ENCODE measurements around the gene SMC4. TPM values are rescaled to one million over a fixed set of nuclear protein-coding genes. Genes with fewer than 3 reads are reported as not detected.
A peak's percentile ranks its signal among the peaks of the same experiment; 100 is the strongest.

The SMC4 gene
- total RNA-seq, 2 experiments from 2014 or later: 176 to 216 TPM

DNA sequence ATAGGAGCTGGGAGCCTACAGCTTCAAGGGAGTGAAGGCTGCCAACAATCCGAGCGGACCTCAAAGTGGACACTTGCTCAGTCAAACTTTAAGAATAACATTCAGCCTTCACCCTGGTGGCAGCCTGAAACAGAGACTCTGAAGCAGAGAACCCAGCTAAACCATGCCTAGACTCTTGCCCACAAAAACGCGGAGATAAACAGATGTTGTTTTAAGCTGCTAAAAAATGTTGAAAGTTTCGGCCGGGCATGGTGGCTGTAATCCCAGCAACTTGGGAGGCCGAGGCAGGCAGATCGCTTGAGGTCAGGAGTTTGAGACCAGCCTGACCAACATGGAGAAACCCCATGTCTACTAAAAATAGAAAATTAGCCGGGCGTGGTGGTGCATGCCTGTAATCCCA, 79.9 kb downstream of the SMC4 start:
- no peaks in the 10 kb centered on the region for H3K4me1 Mint-ChIP-seq
- no peaks in the 10 kb centered on the region for H3K9me3 Mint-ChIP-seq (ENCODE audit: low read depth)
- H3K36me3 Mint-ChIP-seq (ENCODE audit: low read depth): no peaks in the 10 kb centered on the region
- no peak overlapping the region for H3K27ac Mint-ChIP-seq
- intact Hi-C loops (cut with DNase I, micrococcal nuclease): no loop called here
- ATAC-seq (no peak), DNase-seq (no peak)
- ChIA-PET POLR2A (interaction anchor here (0.5 kb wide), 1 partner anchor 28 kb away, joined by 3 read pairs; no protein-coding TSS in a partner anchor), CTCF (no interaction called here)
- peaks cover 6% of the 10 kb centered on the region for H3K27me3 Mint-ChIP-seq
- H3K4me3 Mint-ChIP-seq: no peak overlapping the region

- Mint-ChIP-seq H3K4me3 (no peak overlapping the region), H3K27ac (no peak overlapping the region), H3K27me3 (peaks cover 6% of the 10 kb centered on the region), H3K36me3 (ENCODE audit: low read depth) (no peaks in the 10 kb centered on the region), H3K4me1 (peaks cover 3% of the 10 kb centered on the region), H3K9me3 (ENCODE audit: low read depth) (no peaks in the 10 kb centered on the region)
- intact Hi-C loops (cut with DNase I, micrococcal nuclease): loop anchor here in 1 of 2 experiments (10.0 kb wide), 1 partner anchor 256 kb away; the partner anchor contains the start of gene C3orf80
- ChIA-PET CTCF (interaction anchor here (0.5 to 1.5 kb wide), 4 partner anchors 22 to 1635 kb away, joined by 3 to 4 read pairs (median 4); no protein-coding TSS in a partner anchor), POLR2A (interaction anchor here (0.6 kb wide), 1 partner anchor 147 kb away, joined by 6 read pairs; no protein-coding TSS in a partner anchor)
- DNase-seq (no peak), ATAC-seq (no peak)
Measured at GRCh38 chr3:160480931-160481330, 81.5 kb downstream of the SMC4 start.

DNA sequence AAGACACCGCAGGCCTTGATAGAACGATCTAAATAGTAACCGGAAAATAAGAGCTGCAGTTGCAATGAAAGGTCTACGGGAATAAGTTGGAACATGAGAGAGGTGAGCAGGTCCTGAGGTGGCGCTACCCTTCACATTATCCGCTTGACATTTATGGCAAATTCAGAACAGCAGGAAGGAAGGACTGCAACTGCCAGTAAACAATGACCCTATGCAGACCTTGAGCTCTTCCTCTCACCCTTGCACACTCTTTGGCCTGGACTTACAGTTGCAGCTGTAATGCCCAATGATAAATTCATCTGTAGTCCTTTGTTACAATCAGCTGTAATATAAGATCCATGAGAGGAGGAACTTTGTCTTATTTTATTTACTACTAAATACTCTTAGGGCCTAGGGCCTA, 82.4 kb downstream of the SMC4 start:
- CTCF ChIA-PET: interaction anchor here (0.6 to 1.3 kb wide), 5 partner anchors 24 to 1636 kb away, joined by 3 to 4 read pairs (median 4); no protein-coding TSS in a partner anchor
- Mint-ChIP-seq H3K27ac (no peak overlapping the region), H3K36me3 (ENCODE audit: low read depth) (no peaks in the 10 kb centered on the region), H3K4me3 (no peak overlapping the region), H3K4me1 (peaks cover 3% of the 10 kb centered on the region), H3K27me3 (peaks cover 6% of the 10 kb centered on the region), H3K9me3 (ENCODE audit: low read depth) (no peaks in the 10 kb centered on the region)
- intact Hi-C loops (cut with DNase I, micrococcal nuclease): loop anchor here in 1 of 2 experiments (10.0 kb wide), 1 partner anchor 257 kb away; the partner anchor contains the start of gene C3orf80
- no peak for ATAC-seq
- POLR2A ChIA-PET: no interaction called here
- DNase-seq: no peak

- H3K4me3 Mint-ChIP-seq: no peak overlapping the region
- H3K9me3 Mint-ChIP-seq (ENCODE audit: low read depth): no peaks in the 10 kb centered on the region
- H3K27me3 Mint-ChIP-seq: peaks cover 6% of the 10 kb centered on the region
- DNase-seq (no peak), ATAC-seq (no peak)
- intact Hi-C loops (cut with DNase I, micrococcal nuclease): loop anchor here in 1 of 2 experiments (10.0 kb wide), 1 partner anchor 258 kb away; the partner anchor contains the start of gene C3orf80
- ChIA-PET CTCF (interaction anchor here (0.6 kb wide), 1 partner anchor 329 kb away, joined by 3 read pairs; no protein-coding TSS in a partner anchor), POLR2A (no interaction called here)
- peaks cover 3% of the 10 kb centered on the region for H3K4me1 Mint-ChIP-seq
- H3K27ac Mint-ChIP-seq: no peak overlapping the region
- no peaks in the 10 kb centered on the region for H3K36me3 Mint-ChIP-seq (ENCODE audit: low read depth)
Measured at GRCh38 chr3:160482796-160483195, 83.3 kb downstream of the SMC4 start.

Small RNA genes lying within 50 kb of the gene (microRNA-seq; reads per million reads assigned to microRNA genes)
- gene MIR15B (ENCODE audit: borderline replicate concordance) (1,716 reads per million, percentile 89 among the genes with 10 or more reads in this experiment), gene MIR16-2 (ENCODE audit: borderline replicate concordance) (826 reads per million, percentile 84 among the genes with 10 or more reads in this experiment)

Other genes with a start within 250 kb of the SMC4 start
- gene C3orf80, start 174.2 kb upstream of the SMC4 start, total RNA-seq: under 1 TPM in 1 of 2 experiments, not detected in 1; 0.09 TPM
- gene IFT80, start 425 bp upstream of the SMC4 start, total RNA-seq: 10 to 100 TPM; 15.0 to 18.1 TPM
- 10 to 100 TPM; 32.5 to 42.2 TPM for gene TRIM59, start 50.1 kb downstream of the SMC4 start, total RNA-seq
- gene KPNA4, start 165.9 kb downstream of the SMC4 start, total RNA-seq: 10 to 100 TPM; 57.0 to 68.5 TPM

Data from activated CD4-positive, alpha-beta T cell treated with anti-CD3 and anti-CD28 coated beads for 36 hours (primary cell).